Thoracic aorta (tissue), 2 donors: ENCODE data around the gene GPRC5D. TPM values are rescaled to one million over a fixed set of nuclear protein-coding genes. Genes with fewer than 3 reads are reported as not detected.

ENCODE experiments used
- ATAC-seq: fragments of 150-250 bp; one replicate; pipeline ENCODE4 v1.8.0; 2017; ENCODE audit warnings: low read depth; ENCODE audit not compliant: insufficient number of reproducible peaks, low FRiP score
- DNase-seq: peaks from one replicate; pipeline ENCODE4 v3.0.0-alpha.2; 2020; ENCODE audit warnings: low spot score
- H3K27ac ChIP-seq, 2 donors: fragments of 200-600 bp; sonication (generic); 1 replicate in 1 of 2; 2 replicates in 1 of 2; pipeline ENCODE4 v1.5.1; 2016; ENCODE audit warnings: mild to moderate bottlenecking in 2 of 2, moderate library complexity in 2 of 2
- H3K27me3 ChIP-seq: fragments of 200-600 bp; sonication (generic); replicated peaks from 2 replicates; pipeline ENCODE4 v1.6.0; 2016; ENCODE audit warnings: mild to moderate bottlenecking; ENCODE audit not compliant: insufficient read depth
- H3K36me3 ChIP-seq: fragments of 200-600 bp; sonication (generic); one replicate; pipeline ENCODE4 v1.5.1; 2016
- H3K4me1 ChIP-seq, 2 donors: fragments of 200-600 bp; sonication (generic); 1 replicate in 1 of 2; 2 replicates in 1 of 2; pipeline versions ENCODE4 v1.5.1 to v1.6.0; 2016; ENCODE audit warnings: low read depth in 2 of 2, mild to moderate bottlenecking in 1 of 2; ENCODE audit not compliant: control insufficient read depth in 1 of 2
- H3K4me3 ChIP-seq: fragments of 200-600 bp; sonication (generic); 2 replicates; pipeline ENCODE4 v1.5.1; 2016; ENCODE audit warnings: mild to moderate bottlenecking
- H3K9me3 ChIP-seq: fragments of 200-600 bp; sonication (generic); 2 replicates; pipeline ENCODE4 v1.5.1; 2016
- total RNA-seq, 2 donors: library from RNA; depleted of rRNA; stranded (reverse); fragments of >200 nt; gene quantifications; one replicate each; pipeline versions ENCODE4 v1.1.0 to v1.2.3, GENCODE V29; 2016
- TF ChIP-seq, protein P1 (sequence below): fragments of 200-600 bp; sonication (generic); IDR thresholded peaks from one replicate; pipeline ENCODE4 v1.5.1; 2019; ENCODE audit warnings: antibody characterized with exemption

The GPRC5D gene
- total RNA-seq, 2 donors from 2014 or later: not detected

DNA sequence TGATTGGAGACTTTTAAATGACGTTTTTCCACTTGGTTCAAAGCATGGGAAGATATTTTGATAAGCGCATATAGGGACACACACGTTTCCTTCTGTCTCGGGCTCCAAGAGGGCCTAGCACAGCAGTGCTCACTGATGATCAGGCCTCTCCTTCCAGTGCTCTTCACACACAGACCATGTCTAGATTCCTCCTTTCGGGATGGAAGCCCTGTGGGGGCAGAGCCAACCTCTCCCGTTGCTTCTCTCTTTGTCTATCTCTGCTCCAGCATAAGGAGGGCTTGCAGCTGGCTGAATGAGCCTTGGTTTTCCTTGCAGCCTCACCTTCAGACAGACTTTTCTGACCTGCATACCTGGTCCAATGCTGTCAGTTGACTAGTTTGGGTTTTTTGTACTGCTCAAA lies 22.3 kb downstream of the GPRC5D start:
- no peaks in the 10 kb centered on the region for H3K36me3 ChIP-seq
- TF ChIP-seq, protein P1, sequence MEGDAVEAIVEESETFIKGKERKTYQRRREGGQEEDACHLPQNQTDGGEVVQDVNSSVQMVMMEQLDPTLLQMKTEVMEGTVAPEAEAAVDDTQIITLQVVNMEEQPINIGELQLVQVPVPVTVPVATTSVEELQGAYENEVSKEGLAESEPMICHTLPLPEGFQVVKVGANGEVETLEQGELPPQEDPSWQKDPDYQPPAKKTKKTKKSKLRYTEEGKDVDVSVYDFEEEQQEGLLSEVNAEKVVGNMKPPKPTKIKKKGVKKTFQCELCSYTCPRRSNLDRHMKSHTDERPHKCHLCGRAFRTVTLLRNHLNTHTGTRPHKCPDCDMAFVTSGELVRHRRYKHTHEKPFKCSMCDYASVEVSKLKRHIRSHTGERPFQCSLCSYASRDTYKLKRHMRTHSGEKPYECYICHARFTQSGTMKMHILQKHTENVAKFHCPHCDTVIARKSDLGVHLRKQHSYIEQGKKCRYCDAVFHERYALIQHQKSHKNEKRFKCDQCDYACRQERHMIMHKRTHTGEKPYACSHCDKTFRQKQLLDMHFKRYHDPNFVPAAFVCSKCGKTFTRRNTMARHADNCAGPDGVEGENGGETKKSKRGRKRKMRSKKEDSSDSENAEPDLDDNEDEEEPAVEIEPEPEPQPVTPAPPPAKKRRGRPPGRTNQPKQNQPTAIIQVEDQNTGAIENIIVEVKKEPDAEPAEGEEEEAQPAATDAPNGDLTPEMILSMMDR: no peak
- H3K9me3 ChIP-seq: no peaks in the 10 kb centered on the region
- no peak for DNase-seq
- peaks cover 3 to 7% of the 10 kb centered on the region in 2 donors for H3K4me1 ChIP-seq
- H3K27ac ChIP-seq: no peak overlapping the region
- no peak for ATAC-seq
- H3K4me3 ChIP-seq: no peak overlapping the region
- no peaks in the 10 kb centered on the region for H3K27me3 ChIP-seq

DNA sequence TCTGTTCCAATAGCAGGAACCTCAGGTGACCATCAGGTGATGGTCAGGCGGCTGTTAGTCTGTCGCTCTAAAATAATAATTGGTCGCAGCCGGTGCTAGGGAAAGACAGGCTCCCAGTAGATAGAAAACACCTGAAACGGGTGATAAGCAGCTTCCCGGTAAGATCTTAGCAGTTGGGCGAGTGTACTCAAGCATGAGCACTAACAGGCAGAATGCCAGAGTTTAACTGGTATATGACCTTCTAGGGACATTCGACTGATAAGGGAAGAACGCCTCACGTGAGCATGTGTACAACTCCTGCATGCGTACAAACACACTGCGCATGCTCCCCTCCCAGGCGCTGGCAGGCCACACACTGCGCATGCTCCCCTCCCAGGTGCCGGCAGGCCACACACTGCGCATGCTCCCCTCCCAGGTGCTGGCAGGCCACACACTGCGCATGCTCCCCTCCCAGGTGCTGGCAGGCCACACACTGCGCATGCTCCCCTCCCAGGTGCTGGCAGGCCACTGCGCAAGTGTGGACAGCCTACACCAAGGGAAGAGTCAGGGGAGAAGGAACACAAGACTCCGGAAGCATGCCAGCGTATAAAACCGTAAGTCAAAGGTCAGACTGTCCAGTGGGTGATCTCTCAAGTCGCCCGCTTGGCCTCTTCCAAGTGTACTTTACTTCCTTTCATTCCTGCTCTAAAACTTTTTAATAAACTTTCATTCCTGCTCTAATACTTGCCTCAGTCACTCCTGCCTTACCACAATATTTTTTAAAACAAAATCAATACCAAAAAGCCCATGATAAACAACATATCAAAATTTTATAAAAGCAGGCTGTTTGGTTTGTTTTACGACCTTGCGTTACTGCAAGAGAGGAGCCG lies 24.5 kb downstream of the GPRC5D start:
- no peak for DNase-seq
- Histone ChIP-seq H3K27ac (peak overlapping the region in 1 of 2 donors; percentile 56), H3K9me3 (no peaks in the 10 kb centered on the region), H3K36me3 (no peaks in the 10 kb centered on the region), H3K27me3 (no peaks in the 10 kb centered on the region), H3K4me1 (peaks cover 3 to 9% of the 10 kb centered on the region in 2 donors), H3K4me3 (peak overlapping the region; percentile 74)
- ATAC-seq: peak; percentile 57
- TF ChIP-seq, protein P1: no peak

DNA sequence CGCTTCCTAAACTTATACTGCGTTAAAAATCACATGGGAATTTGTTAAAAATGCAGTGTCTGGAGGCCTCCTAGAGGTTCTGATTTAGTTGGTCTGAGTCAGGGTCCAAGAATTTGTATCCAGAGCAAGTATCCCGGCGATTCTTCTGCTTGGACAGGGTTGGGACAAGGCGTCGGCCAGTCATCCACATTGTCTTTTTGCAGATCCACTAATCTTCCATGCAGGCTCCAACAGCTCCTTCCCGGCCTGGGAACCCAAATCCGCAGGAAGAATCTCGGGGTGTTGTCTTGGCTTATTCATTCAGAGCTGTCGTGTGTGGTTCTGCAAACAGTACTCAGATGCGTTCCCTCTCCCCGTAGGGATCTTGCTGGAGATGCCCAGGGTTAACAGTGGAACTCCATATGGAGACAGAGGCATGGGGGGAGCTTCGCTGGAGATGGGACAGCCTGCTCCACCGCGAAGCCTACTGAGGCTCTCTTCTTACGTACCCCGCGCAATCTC lies 25.3 kb downstream of the GPRC5D start:
- Histone ChIP-seq H3K4me3 (peak overlapping the region; percentile 74), H3K27me3 (no peaks in the 10 kb centered on the region), H3K4me1 (peaks cover 3 to 9% of the 10 kb centered on the region in 2 donors), H3K36me3 (no peaks in the 10 kb centered on the region), H3K9me3 (no peaks in the 10 kb centered on the region), H3K27ac (peak overlapping the region in 1 of 2 donors; percentile 56)
- TF ChIP-seq, protein P1: no peak
- ATAC-seq: no peak
- no peak for DNase-seq

DNA sequence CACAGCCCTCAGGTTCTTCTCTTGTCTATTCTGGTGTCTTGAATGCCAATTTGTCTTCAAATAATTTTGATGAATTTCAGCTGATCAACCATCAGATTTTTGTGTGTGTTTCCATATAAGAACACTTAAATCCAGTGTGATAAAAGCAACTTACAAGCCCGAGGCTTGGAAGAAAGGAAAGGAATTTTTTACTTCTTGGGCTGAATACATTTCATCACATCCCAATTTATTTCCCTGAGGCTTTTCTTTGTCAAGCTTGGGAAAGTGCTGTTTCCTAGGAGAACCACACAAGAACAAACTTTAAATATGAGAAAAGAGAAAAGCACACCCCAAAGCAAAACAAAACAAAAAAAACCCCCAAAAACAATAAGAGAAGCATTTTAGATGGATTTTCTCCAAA lies 26.6 kb downstream of the GPRC5D start:
- Histone ChIP-seq H3K27ac (peak overlapping the region; percentile 30 to 56), H3K36me3 (no peaks in the 10 kb centered on the region), H3K4me3 (peak overlapping the region; percentile 3), H3K4me1 (peaks cover 3 to 9% of the 10 kb centered on the region in 2 donors), H3K9me3 (no peaks in the 10 kb centered on the region), H3K27me3 (no peaks in the 10 kb centered on the region)
- TF ChIP-seq, protein P1: no peak
- DNase-seq (no peak), ATAC-seq (no peak)

DNA sequence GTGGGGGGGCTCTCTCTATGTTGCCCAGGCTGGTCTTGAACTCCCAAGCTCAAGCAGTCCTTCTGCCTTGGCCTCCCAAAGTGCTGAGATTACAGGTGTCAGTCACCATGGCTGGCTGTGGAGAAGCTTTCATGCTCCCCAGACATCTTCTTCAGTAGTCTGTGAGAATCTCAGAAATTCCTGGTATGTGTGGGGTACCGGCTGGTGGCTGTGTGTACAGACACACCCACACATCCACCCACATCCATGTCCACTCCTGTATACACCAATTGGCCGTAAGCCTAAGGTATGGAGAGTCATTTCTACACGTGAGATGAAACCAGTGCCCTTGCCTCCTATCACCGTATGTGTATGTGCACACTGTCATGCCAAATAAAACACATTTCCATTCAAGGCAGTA lies 27.8 kb downstream of the GPRC5D start:
- H3K4me3 ChIP-seq: no peak overlapping the region
- DNase-seq (no peak), ATAC-seq (no peak)
- no peaks in the 10 kb centered on the region for H3K27me3 ChIP-seq
- peaks cover 3 to 9% of the 10 kb centered on the region in 2 donors for H3K4me1 ChIP-seq
- TF ChIP-seq, protein P1: no peak
- H3K36me3 ChIP-seq: no peaks in the 10 kb centered on the region
- H3K9me3 ChIP-seq: no peaks in the 10 kb centered on the region
- peak overlapping the region in 1 of 2 donors; percentile 56 for H3K27ac ChIP-seq
